Esophagus muscularis mucosa (tissue), 4 donors: ENCODE results near the gene EXOC6B. TPM values are rescaled to one million over a fixed set of nuclear protein-coding genes. Genes with fewer than 3 reads are reported as not detected.

Experiments
- DNase-seq: peaks from one replicate; pipeline ENCODE4 v3.0.0-alpha.2; 2017; ENCODE audit errors: extremely low spot score
- H3K27ac ChIP-seq, 4 donors: fragments of 200-600 bp; sonication (generic); replicated peaks in 1 of 4; 1 replicate in 3 of 4; 2 replicates in 1 of 4; pipeline ENCODE4 v1.5.1; 2016 to 2019; ENCODE audit warnings: mild to moderate bottlenecking in 1 of 4
- H3K27me3 ChIP-seq, 4 donors: fragments of 200-600 bp; sonication (generic); one replicate each; pipeline versions ENCODE4 v1.5.1 to v1.6.0; 2016 to 2019
- H3K36me3 ChIP-seq, 4 donors: fragments of 200-600 bp; sonication (generic); one replicate each; pipeline ENCODE4 v1.5.1; 2016 to 2019
- H3K4me1 ChIP-seq, 4 donors: fragments of 200-600 bp; sonication (generic); one replicate each; pipeline ENCODE4 v1.5.1; 2016 to 2019
- H3K4me3 ChIP-seq, 4 donors: fragments of 200-600 bp; sonication (generic); 1 replicate in 2 of 4; 2 replicates in 2 of 4; pipeline ENCODE4 v1.5.1; 2016 to 2019; ENCODE audit warnings: mild to moderate bottlenecking in 4 of 4, moderate library complexity in 1 of 4
- H3K9me3 ChIP-seq, 4 donors: fragments of 200-600 bp; sonication (generic); 1 replicate in 3 of 4; 2 replicates in 1 of 4; pipeline ENCODE4 v1.5.1; 2016 to 2019
- EP300 ChIP-seq: sonication (generic); formaldehyde crosslinking; IDR thresholded peaks from one replicate; pipeline ENCODE4 v1.6.1; 2017; ENCODE audit warnings: antibody characterized with exemption
- POLR2A ChIP-seq: fragments of 450-650 bp; IDR thresholded peaks from one replicate; pipeline ENCODE4 v1.6.1; 2017; ENCODE audit warnings: antibody characterized with exemption, moderate library complexity, mild to moderate bottlenecking, low read depth
- POLR2AphosphoS5 ChIP-seq, 2 donors: sonication (generic); formaldehyde crosslinking; IDR thresholded peaks; one replicate each; pipeline ENCODE4 v1.6.1; 2017; ENCODE audit warnings: antibody characterized with exemption in 2 of 2
- WGBS: methylation state at CpG from one replicate; pipeline ENCODE4 v1.1.5; 2018; 5-methylcytosine and 5-hydroxymethylcytosine counted together
- intact Hi-C: fragments of 100-400 bp; cut with DNase I; formaldehyde crosslinking; loops from one replicate; pipeline ENCODE4 v1.15.1; 2023
- total RNA-seq, 4 donors: library from RNA; depleted of rRNA; stranded (reverse); fragments of >200 nt; gene quantifications; one replicate each; pipeline versions ENCODE4 v1.1.0 to v1.2.1, GENCODE V29; 2016
- TF ChIP-seq, protein P1 (sequence below), 3 experiments: fragments of 200-600 bp in 2 of 3; fragments of 450-650 bp in 1 of 3; sonication (generic) in 2 of 3; IDR thresholded peaks; one replicate each; pipeline ENCODE4 v1.5.1; 2017 to 2019; ENCODE audit warnings: antibody characterized with exemption in 3 of 3, mild to moderate bottlenecking in 2 of 3, moderate library complexity in 1 of 3

EXOC6B gene
- total RNA-seq, 4 donors from 2014 or later, result 24.5 to 45.9 (median 37.4) TPM

DNA sequence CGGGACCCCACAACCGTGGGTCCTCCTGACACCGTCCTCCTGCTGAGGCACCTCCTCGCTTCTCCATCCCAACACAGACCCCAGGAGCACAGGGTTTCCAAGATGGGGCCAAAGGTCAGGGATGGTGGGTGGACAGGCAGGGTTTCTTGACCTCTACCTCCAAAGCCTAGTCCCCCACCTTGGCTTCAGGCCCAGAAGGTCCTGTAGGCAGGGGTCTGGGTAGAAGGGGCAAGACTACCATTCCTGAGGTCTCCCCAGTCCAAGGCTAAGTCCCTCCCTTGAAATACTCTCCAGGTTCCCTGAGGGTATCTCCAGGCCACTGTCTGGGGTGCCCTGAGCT lies 685.2 kb downstream of the EXOC6B start:
- WGBS, result 100% methylated on average over 1 of the region's 4 CpGs
- Histone ChIP-seq H3K4me1 (peaks cover 47 to 57% (median 53%) of the 10 kb centered on the region in 4 donors), H3K36me3 (no peaks in the 10 kb centered on the region), H3K27me3 (peaks cover 0 to 25% (median 15%) of the 10 kb centered on the region in 4 donors), H3K27ac (no peak overlapping the region), H3K9me3 (no peaks in the 10 kb centered on the region), H3K4me3 (no peak overlapping the region)
- TF ChIP-seq POLR2A (no peak), EP300 (no peak), POLR2AphosphoS5 (IDR thresholded peaks at IDR 0.05) (no peak)
- TF ChIP-seq, protein P1, sequence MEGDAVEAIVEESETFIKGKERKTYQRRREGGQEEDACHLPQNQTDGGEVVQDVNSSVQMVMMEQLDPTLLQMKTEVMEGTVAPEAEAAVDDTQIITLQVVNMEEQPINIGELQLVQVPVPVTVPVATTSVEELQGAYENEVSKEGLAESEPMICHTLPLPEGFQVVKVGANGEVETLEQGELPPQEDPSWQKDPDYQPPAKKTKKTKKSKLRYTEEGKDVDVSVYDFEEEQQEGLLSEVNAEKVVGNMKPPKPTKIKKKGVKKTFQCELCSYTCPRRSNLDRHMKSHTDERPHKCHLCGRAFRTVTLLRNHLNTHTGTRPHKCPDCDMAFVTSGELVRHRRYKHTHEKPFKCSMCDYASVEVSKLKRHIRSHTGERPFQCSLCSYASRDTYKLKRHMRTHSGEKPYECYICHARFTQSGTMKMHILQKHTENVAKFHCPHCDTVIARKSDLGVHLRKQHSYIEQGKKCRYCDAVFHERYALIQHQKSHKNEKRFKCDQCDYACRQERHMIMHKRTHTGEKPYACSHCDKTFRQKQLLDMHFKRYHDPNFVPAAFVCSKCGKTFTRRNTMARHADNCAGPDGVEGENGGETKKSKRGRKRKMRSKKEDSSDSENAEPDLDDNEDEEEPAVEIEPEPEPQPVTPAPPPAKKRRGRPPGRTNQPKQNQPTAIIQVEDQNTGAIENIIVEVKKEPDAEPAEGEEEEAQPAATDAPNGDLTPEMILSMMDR (IDR thresholded peaks at IDR 0.05), result no peak
- DNase-seq, result no peak
- intact Hi-C loops, result loop anchor here (10.0 kb wide), 1 partner anchor 604 kb away; no protein-coding TSS in a partner anchor

DNA sequence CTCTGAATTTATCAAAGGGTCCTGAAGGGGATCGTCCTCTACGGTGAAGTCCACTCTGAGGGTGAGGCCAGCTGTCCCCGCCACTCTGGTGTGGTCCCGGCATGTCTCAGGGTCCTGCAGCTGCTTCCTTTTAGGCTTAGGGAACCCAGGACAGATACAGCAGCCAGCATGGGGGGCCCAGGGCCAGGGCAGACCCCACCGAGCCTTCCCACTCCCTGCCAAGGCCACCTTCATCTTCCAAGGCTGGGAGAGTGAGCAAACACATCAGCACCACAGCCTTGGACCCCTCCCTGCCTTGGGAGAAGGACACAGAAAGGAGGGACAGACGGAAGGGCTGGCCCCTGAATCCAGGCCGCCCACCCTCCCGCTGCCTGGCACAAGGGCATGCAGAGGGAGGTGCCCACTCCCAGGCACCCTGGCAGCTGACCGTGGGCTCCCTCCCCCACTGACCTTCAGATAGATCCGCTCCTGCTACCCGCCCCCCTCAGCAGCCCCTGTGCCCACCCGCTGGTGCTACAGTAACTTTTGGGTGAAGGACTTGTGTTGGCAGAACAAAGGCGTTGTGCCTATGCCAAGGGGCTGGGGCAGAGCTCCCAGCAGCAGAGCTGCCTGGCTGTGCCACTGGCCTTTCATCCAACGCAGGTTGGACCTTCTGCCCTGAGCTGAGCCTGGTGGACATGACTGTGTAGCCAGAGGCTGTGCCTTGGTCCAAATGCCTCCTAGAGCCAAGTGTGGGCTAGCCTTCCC lies 685.8 kb downstream of the EXOC6B start:
- DNase-seq, result no peak
- Histone ChIP-seq H3K27me3 (peaks cover 0 to 24% (median 10%) of the 10 kb centered on the region in 4 donors), H3K36me3 (no peaks in the 10 kb centered on the region), H3K27ac (no peak overlapping the region), H3K4me3 (no peak overlapping the region), H3K9me3 (no peaks in the 10 kb centered on the region), H3K4me1 (peaks cover 41 to 52% (median 47%) of the 10 kb centered on the region in 4 donors)
- TF ChIP-seq, protein P1 (IDR thresholded peaks at IDR 0.05), result no peak
- TF ChIP-seq POLR2A, result no peak
- TF ChIP-seq EP300, result no peak
- intact Hi-C loops, result loop anchor here (5.0 to 10.0 kb wide), 2 partner anchors 338 to 605 kb away; no protein-coding TSS in a partner anchor
- WGBS, result 96% methylated on average over 5 of the region's 14 CpGs

DNA sequence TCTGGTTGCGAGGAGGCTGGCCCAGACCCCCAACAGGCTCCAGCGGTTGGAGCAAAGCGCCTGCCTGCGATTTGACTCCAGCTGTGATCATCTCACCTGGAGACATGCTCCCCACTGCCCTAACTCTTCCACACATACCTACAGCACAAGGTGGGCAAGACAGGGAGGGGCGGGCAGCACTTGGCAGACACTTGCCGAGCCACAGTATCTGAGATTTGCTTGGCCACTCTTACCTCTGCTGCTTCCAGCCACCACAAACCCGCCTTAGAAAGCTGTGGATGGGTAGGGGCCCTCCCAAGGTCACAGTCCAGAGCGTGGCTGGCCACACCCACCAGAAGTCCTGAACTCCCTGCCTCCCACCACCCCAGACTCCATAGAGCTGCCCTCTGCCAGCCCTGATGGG lies 686.4 kb downstream of the EXOC6B start:
- H3K27ac ChIP-seq, result no peak overlapping the region
- H3K36me3 ChIP-seq, result no peaks in the 10 kb centered on the region
- no peaks in the 10 kb centered on the region for H3K9me3 ChIP-seq
- WGBS, result 96% methylated on average over 4 of the region's 8 CpGs
- intact Hi-C loops, result loop anchor here (5.0 kb wide), 1 partner anchor 337 kb away; no protein-coding TSS in a partner anchor
- H3K27me3 ChIP-seq, result peaks cover 0 to 18% (median 5%) of the 10 kb centered on the region in 4 donors
- H3K4me3 ChIP-seq, result no peak overlapping the region
- H3K4me1 ChIP-seq, result peaks cover 35 to 46% (median 42%) of the 10 kb centered on the region in 4 donors
- DNase-seq, result no peak
- TF ChIP-seq POLR2A (no peak), POLR2AphosphoS5 (IDR thresholded peaks at IDR 0.05) (no peak), EP300 (no peak)
- TF ChIP-seq, protein P1 (IDR thresholded peaks at IDR 0.05), result no peak

DNA sequence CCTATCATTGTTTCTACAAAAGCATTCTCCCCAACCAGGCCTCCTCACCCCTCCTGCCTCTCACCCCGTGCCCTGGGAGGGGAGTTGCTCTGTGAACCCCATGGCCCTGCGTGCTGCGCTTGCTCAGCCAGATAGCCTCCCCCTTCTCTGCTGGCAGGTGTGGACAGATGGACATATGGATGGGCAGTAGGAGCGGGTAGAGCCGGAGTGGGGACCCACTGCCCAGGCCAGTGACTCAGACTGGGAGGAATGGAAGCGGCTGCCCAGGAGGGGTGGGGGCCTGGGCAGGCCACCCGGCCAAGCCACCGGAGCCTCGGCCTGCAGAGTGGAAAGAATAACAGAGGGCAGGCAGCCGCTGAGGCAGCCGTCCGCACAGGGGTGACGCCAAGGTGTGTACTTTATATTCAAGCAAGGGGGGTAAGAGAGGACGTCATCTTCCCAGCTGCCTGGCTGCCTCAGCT lies 686.9 kb downstream of the EXOC6B start:
- no peak for DNase-seq
- no peak overlapping the region for H3K27ac ChIP-seq
- H3K27me3 ChIP-seq, result peaks cover 0 to 13% (median 3%) of the 10 kb centered on the region in 4 donors
- no peaks in the 10 kb centered on the region for H3K9me3 ChIP-seq
- H3K4me3 ChIP-seq, result no peak overlapping the region
- TF ChIP-seq, protein P1 (IDR thresholded peaks at IDR 0.05), result no peak
- TF ChIP-seq EP300, result no peak
- TF ChIP-seq POLR2AphosphoS5 (IDR thresholded peaks at IDR 0.05), result no peak
- no peak for TF ChIP-seq POLR2A
- H3K4me1 ChIP-seq, result peaks cover 30 to 41% (median 36%) of the 10 kb centered on the region in 4 donors
- intact Hi-C loops, result loop anchor here (5.0 kb wide), 1 partner anchor 337 kb away; no protein-coding TSS in a partner anchor
- H3K36me3 ChIP-seq, result no peaks in the 10 kb centered on the region
- WGBS, result 86% methylated on average over 14 of the region's 14 CpGs
